HepG2 (cell line): ENCODE data around the gene SASS6. TPM values are rescaled to one million over a fixed set of nuclear protein-coding genes. Genes with fewer than 3 reads are reported as not detected.

ENCODE experiments used
- ATAC-seq: fragments of 200-7000 bp; cut with Tn5 transposase; 3 replicates; pipeline ENCODE4 v1.9.1; 2020; ENCODE audit warnings: mild to moderate bottlenecking, moderate library complexity
- BruUV-seq: library from RNA; stranded (reverse); fragments of 400-500 nt; replicated peaks from 2 replicates; lab custom pipeline; 2021; lab: Mats Ljungman, UMichigan
- CTCF ChIA-PET: fragments of 300-600 bp; formaldehyde crosslinking; extraction: SDS; loops from one replicate; lab custom pipeline; 2021; ENCODE audit warnings: low total read pairs, inconsistent platforms, low intra/inter-chr PET ratio; lab: Yijun Ruan, JAX
- POLR2A ChIA-PET: fragments of 350-600 bp; sonication (Branson Sonifier 250); formaldehyde crosslinking; loops from one replicate; lab custom pipeline; 2020; ENCODE audit warnings: antibody characterized with exemption, inconsistent platforms; lab: Yijun Ruan, JAX
- DNase-seq: peaks from one replicate; pipeline ENCODE4 v3.0.0-alpha.2; 2015; ENCODE audit warnings: low spot score
- FAIRE-seq: peaks from 3 replicates; lab custom pipeline; 2011; peaks lifted over from hg19 to GRCh38; lab: Jason Lieb, UNC
- H2AFZ ChIP-seq: one replicate; pipeline ENCODE4 v1.6.1; 2011; ENCODE audit warnings: low read length, inconsistent platforms
- H3K27ac ChIP-seq: fragments of 300-600 bp; 3 replicates; pipeline ENCODE4 v1.8.0; 2011; ENCODE audit warnings: mixed run types, mild to moderate bottlenecking, mixed read lengths, low read length, inconsistent platforms; ENCODE audit not compliant: insufficient read depth; ENCODE audit errors: extremely low read length
- H3K27me3 ChIP-seq, 2 experiments: fragments of 200-600 bp in 1 of 2; 2 replicates in 1 of 2; 3 replicates in 1 of 2; pipeline versions ENCODE4 v1.6.0 to v1.8.0; 2011; ENCODE audit warnings: low read length in 2 of 2, mild to moderate bottlenecking in 2 of 2, moderate library complexity in 2 of 2, inconsistent platforms in 1 of 2; ENCODE audit not compliant: insufficient read depth in 2 of 2, control insufficient read depth in 1 of 2
- H3K36me3 ChIP-seq, 2 experiments: fragments of 200-600 bp in 1 of 2; replicated peaks in 1 of 2; 2 replicates in 1 of 2; 3 replicates in 1 of 2; pipeline versions ENCODE4 v1.5.1 to v1.8.0; 2011; ENCODE audit warnings: low read length in 2 of 2, inconsistent platforms in 1 of 2; ENCODE audit not compliant: insufficient read depth in 2 of 2, control insufficient read depth in 1 of 2
- H3K4me1 ChIP-seq: 2 replicates; pipeline ENCODE4 v1.5.1; 2012; ENCODE audit warnings: low read length, inconsistent platforms; ENCODE audit not compliant: insufficient read depth
- H3K4me2 ChIP-seq: 2 replicates; pipeline ENCODE4 v1.6.0; 2011; ENCODE audit warnings: low read depth, low read length, inconsistent platforms
- H3K4me3 ChIP-seq, 3 experiments: fragments of 200-600 bp in 1 of 3; sonication (generic), shearing (Covaris generic) in 1 of 3; replicated peaks in 1 of 3; 2 replicates each; pipeline ENCODE4 v1.5.1; 2011 to 2016; ENCODE audit warnings: low read length in 3 of 3, inconsistent platforms in 2 of 3, low read depth in 2 of 3, mild to moderate bottlenecking in 2 of 3, control low read depth in 1 of 3, mixed read lengths in 1 of 3; ENCODE audit not compliant: insufficient read depth in 1 of 3
- H3K79me2 ChIP-seq: one replicate; pipeline ENCODE4 v1.6.1; 2011; ENCODE audit warnings: low read length, inconsistent platforms; ENCODE audit not compliant: insufficient read depth
- H3K9ac ChIP-seq: 2 replicates; pipeline ENCODE4 v1.6.0; 2011; ENCODE audit warnings: mild to moderate bottlenecking, low read depth, low read length, inconsistent platforms; ENCODE audit not compliant: insufficient read depth
- H3K9me3 ChIP-seq: 2 replicates; pipeline ENCODE4 v1.5.1; 2012; ENCODE audit warnings: mild to moderate bottlenecking, low read length
- H4K20me1 ChIP-seq: 2 replicates; pipeline ENCODE4 v1.6.0; 2011; ENCODE audit warnings: inconsistent platforms, mild to moderate bottlenecking, low read length, moderate library complexity; ENCODE audit not compliant: insufficient read depth
- EED ChIP-seq: sonication (generic); formaldehyde crosslinking; IDR thresholded peaks from 2 replicates; pipeline ENCODE4 v1.5.0; 2020; ENCODE audit warnings: mild to moderate bottlenecking, missing genetic modification reagents
- NFIC ChIP-seq: IDR thresholded peaks from 2 replicates; pipeline ENCODE4 v1.6.1; 2012; ENCODE audit warnings: mild to moderate bottlenecking, low read length, inconsistent platforms
- RFXANK ChIP-seq: IDR thresholded peaks from 2 replicates; pipeline ENCODE4 v1.6.1; 2016
- THAP7 ChIP-seq: sonication (generic); formaldehyde crosslinking; IDR thresholded peaks from 2 replicates; pipeline ENCODE4 v1.8.1; 2023; ENCODE audit warnings: mild to moderate bottlenecking, missing genetic modification reagents
- ZBTB7A ChIP-seq: sonication (generic); formaldehyde crosslinking; IDR thresholded peaks from 2 replicates; pipeline ENCODE4 v1.8.0; 2022; ENCODE audit warnings: mild to moderate bottlenecking, missing genetic modification reagents
- ZNF839 ChIP-seq: sonication (generic); formaldehyde crosslinking; IDR thresholded peaks from 2 replicates; pipeline ENCODE4 v1.4.0; 2020; ENCODE audit warnings: missing genetic modification reagents, mild to moderate bottlenecking, borderline replicate concordance
- WGBS: methylation state at CpG from one replicate; pipeline ENCODE4 v1.1.6; 2017; ENCODE audit warnings: low lambda C conversion rate; 5-methylcytosine and 5-hydroxymethylcytosine counted together
- in situ Hi-C: cut with HindIII; loops from 2 replicates; pipeline ENCODE4 v1.10.0; 2017; ENCODE audit warnings: low pct_unique_long_range_greater_than_20kb; ENCODE audit not compliant: extremely low pct_ligation_motif_present
- intact Hi-C: fragments of 100-400 bp; cut with micrococcal nuclease; formaldehyde crosslinking; loops from one replicate; pipeline ENCODE4 v1.10.0; 2022; ENCODE audit not compliant: unreplicated experiment
- polyA plus RNA-seq, 8 experiments: library from polyadenylated mRNA; depleted of rRNA in 3 of 8; stranded (reverse) in 7 of 8; unstranded in 1 of 8; fragments of >200 nt; fragmentation: Illumina TruSeq in 4 of 8; extraction: Trizol in 4 of 8; gene quantifications; 2 replicates each; pipeline versions ENCODE4 v1.2.1 to v1.2.3, GENCODE V29; 2011 to 2016; ENCODE audit warnings: low read depth in 4 of 8, missing spikeins in 1 of 8, mixed read lengths in 1 of 8; ENCODE audit not compliant: insufficient read depth in 1 of 8
- total RNA-seq, 5 experiments: library from RNA; depleted of rRNA; stranded (reverse); fragments of >200 nt; fragmentation: Illumina TruSeq; extraction: Trizol; gene quantifications; 2 replicates each; pipeline ENCODE4 v1.2.3, GENCODE V29; 2016; ENCODE audit warnings: low read depth in 1 of 5
- TF ChIP-seq, protein P1 (sequence below): sonication (generic); formaldehyde crosslinking; IDR thresholded peaks from 2 replicates; pipeline ENCODE4 v1.4.0; 2020; ENCODE audit warnings: missing genetic modification reagents, borderline replicate concordance
- TF ChIP-seq, protein P2 (sequence below): sonication (generic); formaldehyde crosslinking; IDR thresholded peaks from 2 replicates; pipeline ENCODE4 v1.8.0; 2022; ENCODE audit warnings: mild to moderate bottlenecking, missing genetic modification reagents, borderline replicate concordance

SASS6 gene
- total and polyA plus RNA-seq, 2 of the 13 experiments (the other 11 are each of a cell fraction or from before 2014, with no cell fraction given) = 2.3 to 10.7 TPM

DNA sequence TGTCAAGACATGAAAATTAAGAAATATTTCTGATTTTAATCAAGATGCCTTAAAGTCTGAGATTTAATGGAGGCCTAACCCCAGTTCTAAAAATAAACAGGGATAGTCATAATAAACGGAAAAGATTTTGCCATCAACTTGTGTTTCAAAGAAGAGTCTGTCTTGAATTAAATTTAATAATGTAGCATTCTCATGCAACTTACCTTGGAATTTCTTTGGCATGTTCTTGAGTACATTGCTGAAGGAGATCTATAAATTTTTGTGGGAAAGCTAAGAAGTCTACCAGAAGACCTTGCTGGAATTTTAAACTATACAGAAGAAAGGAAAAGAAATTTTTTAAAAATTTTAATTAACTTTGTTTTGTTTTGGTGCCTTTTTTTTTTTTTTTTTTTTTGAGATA, 10.6 kb downstream of the SASS6 start:
- no peak overlapping the region for H3K27ac ChIP-seq
- no peaks in the 10 kb centered on the region for H3K9me3 ChIP-seq
- no peak overlapping the region for H2AFZ ChIP-seq
- H3K4me2 ChIP-seq = no peak overlapping the region
- CTCF ChIA-PET = no interaction called here
- no TSS peak for BruUV-seq
- in situ Hi-C loops (no loop called here), intact Hi-C loops (no loop called here)
- no peak overlapping the region for H3K4me3 ChIP-seq
- H4K20me1 ChIP-seq = no peaks in the 10 kb centered on the region
- peaks cover 6% of the 10 kb centered on the region for H3K79me2 ChIP-seq
- H3K27me3 ChIP-seq = no peaks in the 10 kb centered on the region
- no peaks in the 10 kb centered on the region for H3K4me1 ChIP-seq
- TF ChIP-seq RFXANK (CRISPR knock-in tag) = no peak
- no peak for TF ChIP-seq ZBTB7A (CRISPR knock-in tag)
- no peak for TF ChIP-seq EED
- TF ChIP-seq THAP7 (CRISPR knock-in tag) = no peak
- no peak for TF ChIP-seq NFIC
- no peak for TF ChIP-seq ZNF839 (CRISPR knock-in tag)
- TF ChIP-seq, protein P1, sequence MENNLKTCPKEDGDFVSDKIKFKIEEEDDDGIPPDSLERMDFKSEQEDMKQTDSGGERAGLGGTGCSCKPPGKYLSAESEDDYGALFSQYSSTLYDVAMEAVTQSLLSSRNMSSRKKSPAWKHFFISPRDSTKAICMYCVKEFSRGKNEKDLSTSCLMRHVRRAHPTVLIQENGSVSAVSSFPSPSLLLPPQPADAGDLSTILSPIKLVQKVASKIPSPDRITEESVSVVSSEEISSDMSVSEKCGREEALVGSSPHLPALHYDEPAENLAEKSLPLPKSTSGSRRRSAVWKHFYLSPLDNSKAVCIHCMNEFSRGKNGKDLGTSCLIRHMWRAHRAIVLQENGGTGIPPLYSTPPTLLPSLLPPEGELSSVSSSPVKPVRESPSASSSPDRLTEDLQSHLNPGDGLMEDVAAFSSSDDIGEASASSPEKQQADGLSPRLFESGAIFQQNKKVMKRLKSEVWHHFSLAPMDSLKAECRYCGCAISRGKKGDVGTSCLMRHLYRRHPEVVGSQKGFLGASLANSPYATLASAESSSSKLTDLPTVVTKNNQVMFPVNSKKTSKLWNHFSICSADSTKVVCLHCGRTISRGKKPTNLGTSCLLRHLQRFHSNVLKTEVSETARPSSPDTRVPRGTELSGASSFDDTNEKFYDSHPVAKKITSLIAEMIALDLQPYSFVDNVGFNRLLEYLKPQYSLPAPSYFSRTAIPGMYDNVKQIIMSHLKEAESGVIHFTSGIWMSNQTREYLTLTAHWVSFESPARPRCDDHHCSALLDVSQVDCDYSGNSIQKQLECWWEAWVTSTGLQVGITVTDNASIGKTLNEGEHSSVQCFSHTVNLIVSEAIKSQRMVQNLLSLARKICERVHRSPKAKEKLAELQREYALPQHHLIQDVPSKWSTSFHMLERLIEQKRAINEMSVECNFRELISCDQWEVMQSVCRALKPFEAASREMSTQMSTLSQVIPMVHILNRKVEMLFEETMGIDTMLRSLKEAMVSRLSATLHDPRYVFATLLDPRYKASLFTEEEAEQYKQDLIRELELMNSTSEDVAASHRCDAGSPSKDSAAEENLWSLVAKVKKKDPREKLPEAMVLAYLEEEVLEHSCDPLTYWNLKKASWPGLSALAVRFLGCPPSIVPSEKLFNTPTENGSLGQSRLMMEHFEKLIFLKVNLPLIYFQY (CRISPR knock-in tag) = no peak
- TF ChIP-seq, protein P2, sequence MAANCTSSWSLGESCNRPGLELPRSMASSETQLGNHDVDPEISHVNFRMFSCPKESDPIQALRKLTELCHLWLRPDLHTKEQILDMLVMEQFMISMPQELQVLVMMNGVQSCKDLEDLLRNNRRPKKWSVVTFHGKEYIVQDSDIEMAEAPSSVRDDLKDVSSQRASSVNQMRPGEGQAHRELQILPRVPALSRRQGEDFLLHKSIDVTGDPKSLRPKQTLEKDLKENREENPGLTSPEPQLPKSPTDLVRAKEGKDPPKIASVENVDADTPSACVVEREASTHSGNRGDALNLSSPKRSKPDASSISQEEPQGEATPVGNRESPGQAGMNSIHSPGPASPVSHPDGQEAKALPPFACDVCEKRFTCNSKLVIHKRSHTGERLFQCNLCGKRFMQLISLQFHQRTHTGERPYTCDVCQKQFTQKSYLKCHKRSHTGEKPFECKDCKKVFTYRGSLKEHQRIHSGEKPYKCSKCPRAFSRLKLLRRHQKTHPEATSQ = no peak
- peaks cover 9 to 40% of the 10 kb centered on the region in 2 experiments; a peak in 4 of 5 replicates for H3K36me3 ChIP-seq
- H3K9ac ChIP-seq = no peak overlapping the region
- ATAC-seq = no peak
- 95% methylated on average over 1 of the region's 1 CpG for WGBS
- FAIRE-seq = no peak
- DNase-seq = no peak
- POLR2A ChIA-PET = no interaction called here
